Lung microvascular endothelial cell (primary cell): ENCODE results near the gene SHROOM1. TPM values are rescaled to one million over a fixed set of nuclear protein-coding genes. Genes with fewer than 3 reads are reported as not detected.

Source experiments
- DNase-seq, 2 donors: peaks; one replicate each; pipeline versions ENCODE4 v3.0.0 to v3.0.0-alpha.2; 2010; ENCODE audit warnings: low read depth in 2 of 2
- total RNA-seq: library from RNA; depleted of rRNA; stranded (reverse); fragments of >200 nt; gene quantifications from 2 replicates; pipeline ENCODE4 v1.2.1, GENCODE V29; 2014

SHROOM1 gene
- total RNA-seq, 1 donor from 2014 or later: 1.4 TPM

DNA sequence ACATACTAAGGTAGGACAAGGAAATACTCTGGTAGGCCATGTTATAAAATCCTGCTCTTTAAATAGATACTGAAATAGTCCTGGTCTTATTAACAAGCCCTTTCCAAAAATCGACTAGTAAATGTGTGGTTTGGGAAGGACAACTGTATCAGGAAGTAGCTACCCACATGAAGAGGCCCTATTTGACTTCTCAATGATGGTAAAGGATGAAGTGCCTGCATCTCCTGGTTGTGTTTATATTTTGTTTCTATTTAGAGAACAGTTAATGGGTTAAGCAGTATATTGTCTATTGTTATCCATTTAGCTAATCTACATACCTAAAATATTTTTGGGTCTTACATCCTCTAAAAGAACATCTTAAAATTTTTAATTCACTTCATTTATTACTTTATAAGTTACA lies 23.3 kb upstream of the SHROOM1 start:
- DNase-seq: no peak

DNA sequence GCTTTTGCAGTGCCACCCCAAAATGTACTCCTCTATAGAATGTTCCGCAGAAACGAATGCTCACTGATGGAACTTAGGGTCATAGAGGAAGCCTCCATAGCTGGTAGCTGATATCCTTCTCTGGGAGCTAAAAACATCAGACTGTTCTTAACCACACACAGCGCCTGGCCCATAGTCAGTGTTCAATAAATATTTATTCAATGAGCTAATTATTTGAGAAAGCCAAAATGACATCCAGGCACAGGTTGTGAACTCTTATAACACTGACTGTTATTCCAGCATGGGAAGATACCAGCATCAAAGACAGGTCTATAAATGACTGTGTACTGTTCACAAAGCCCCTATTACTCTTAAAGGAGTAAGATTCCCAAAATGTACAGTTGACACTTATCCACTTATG lies 22.9 kb upstream of the SHROOM1 start:
- no peak for DNase-seq

DNA sequence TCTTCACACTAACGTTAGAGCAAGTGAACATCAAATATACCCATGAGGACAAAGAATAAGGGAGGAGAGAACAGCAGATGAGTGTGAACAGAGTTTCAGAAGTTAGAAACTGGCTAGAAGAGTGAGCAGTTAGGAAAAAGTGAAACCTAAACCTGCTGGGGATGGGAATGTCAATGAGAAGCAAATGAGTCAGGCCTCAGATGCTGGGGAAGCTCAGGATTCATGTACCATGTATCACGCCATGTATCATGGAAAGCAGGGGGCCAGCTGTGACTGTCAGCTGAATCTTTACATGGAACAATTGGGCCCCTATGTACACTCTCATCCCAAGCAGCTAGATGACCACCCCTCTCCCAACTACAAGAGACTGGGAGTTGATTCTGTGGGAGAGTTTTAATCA lies 19.6 kb upstream of the SHROOM1 start:
- DNase-seq: no peak

GRCh38 chr5:132849347-132849746 lies 18.9 kb upstream of the SHROOM1 start:
- no peak for DNase-seq

DNA sequence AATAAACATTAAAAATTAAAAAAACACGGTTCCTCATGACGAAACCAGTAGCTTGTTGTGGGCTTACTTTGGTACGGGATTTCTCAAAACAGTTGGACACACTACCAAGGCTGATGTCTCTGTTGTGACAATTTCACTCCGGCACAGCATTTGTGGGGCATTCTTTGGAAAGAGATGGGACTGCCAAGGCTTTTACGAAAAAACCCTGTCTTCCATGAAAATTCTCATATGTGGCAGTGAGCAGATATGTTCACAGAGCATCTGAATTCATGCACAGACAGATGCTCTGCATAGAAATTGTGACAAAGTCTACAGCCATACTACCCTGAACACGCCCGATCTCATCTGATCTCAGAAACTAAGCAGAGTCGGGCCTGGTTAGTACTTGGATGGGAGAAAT lies 17.8 kb upstream of the SHROOM1 start:
- no peak for DNase-seq

GRCh38 chr5:132841305-132841704 lies 10.9 kb upstream of the SHROOM1 start:
- peak in 1 of 2 donors; percentile 8 for DNase-seq

GRCh38 chr5:132840896-132841295 lies 10.4 kb upstream of the SHROOM1 start:
- DNase-seq: no peak

- DNase-seq: no peak
Measured at GRCh38 chr5:132840313-132840712, 9.9 kb upstream of the SHROOM1 start.

DNA sequence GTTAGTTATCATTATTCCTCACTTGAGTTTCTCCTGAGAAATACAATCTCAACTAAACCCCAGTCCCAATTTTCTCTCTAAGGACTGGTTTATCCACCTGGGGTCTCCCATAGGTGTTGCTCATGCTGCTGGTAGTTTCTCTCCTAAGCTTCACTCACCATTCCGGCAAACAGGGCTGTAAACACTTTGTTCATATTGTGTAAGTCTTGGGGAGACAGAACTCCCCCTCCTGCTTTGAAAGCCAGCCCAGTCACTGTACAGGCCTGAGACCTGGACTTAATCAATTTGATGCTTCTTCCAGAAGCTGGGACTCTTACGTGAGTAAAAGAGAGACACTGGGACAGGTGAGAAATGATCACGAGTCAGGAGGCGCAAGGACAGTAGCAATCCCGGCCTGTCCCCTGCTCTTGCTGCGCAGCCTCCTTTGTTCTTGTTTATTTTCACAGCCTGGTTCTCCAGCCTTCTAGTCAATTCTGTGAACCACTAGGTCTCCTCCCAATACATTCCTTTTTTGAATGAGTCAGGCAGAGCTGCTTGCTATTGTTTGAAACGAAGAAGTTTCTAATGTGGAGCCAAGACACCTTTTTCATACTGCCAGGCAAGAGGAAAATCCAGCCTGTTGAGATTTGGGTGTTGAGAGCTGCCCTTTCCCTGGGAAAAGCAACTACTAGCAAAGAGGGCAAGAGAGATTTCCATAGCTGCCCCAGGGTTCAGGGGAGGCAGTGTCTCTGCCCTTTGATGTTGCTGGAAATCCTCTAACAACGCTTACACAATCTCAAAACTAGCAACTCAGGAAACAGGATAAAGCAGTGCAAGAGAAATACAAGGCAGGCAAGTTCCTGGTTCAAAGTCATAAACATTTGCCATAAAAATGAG lies 9.2 kb upstream of the SHROOM1 start:
- peak; percentile 37 to 84 for DNase-seq

GRCh38 chr5:132838516-132839282 lies 8.3 kb upstream of the SHROOM1 start:
- DNase-seq: no peak

DNA sequence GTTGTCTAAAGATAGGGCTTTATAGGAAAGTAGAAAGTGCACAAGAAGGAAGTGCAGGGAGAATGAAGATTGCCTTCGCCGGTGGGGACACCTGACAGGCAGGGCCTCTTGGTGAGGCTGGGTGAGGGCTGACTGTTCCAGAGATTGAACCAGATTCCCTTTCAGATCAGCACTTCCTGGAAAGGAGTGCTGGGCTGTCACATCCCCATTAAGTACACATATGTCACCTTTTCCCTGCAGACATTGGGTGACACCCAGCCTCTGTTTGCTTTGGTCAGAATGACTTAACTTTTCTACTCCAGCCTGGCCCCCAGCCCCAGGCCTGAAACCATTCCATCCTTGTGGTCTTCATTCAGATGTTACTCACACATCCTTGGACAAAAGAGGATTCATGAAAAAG lies 7.4 kb upstream of the SHROOM1 start:
- DNase-seq: no peak

DNA sequence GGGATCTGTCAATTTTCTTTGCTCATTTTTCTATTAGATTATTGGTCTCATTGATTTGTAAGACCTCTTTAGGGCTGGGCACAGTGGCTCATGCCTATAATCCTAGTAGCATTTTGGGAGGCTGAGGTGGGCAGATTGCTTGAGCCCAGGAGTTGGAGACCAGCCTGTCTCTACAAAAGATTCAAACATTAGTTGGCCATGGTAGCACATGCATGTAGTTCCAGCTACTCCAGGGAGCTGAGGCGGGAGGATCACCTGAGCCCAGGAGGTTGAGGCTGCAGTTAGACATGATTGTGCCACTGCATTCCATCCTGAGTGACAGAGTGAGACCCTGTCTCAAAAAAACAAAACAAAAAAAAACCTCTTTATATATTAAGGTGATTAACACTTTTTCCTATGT lies 6.4 kb upstream of the SHROOM1 start:
- DNase-seq: no peak

DNA sequence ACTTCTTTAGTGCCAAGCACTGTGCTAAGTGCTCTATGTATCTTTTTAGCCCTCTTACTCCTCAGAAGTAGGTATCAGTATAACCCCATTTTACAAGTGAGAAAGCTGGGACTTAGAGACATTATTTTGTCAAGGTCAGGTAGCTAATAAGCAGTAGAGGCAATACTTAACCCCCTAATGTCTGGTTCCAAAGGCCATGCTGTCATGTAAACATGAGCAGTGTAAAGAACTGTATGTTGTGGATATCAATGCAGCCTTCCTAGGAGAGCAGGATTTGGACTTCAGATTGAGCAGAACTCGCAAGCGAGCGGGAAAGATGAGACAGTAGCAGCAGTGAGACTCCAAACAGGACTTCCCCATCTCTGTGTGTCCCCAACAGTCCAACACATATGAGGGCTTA lies 3.6 kb upstream of the SHROOM1 start:
- no peak for DNase-seq

DNA sequence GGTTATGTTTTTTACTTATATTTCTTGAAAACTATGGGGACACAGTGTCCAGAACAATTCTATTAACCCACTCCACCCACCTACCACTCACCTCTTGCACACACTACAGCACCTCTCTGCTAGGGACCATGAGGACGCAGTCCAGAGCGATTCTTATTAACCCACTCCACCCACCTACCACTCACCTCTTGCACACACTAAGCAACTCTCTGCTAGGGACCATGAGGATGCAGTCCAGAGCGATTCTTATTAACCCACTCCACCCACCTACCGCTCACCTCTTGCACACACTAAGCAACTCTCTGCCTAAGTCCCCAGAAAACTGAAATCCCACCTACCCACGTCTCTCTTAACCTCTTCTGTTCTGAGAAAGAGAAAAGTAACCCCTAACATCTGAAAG lies 2.2 kb upstream of the SHROOM1 start:
- no peak for DNase-seq

DNA sequence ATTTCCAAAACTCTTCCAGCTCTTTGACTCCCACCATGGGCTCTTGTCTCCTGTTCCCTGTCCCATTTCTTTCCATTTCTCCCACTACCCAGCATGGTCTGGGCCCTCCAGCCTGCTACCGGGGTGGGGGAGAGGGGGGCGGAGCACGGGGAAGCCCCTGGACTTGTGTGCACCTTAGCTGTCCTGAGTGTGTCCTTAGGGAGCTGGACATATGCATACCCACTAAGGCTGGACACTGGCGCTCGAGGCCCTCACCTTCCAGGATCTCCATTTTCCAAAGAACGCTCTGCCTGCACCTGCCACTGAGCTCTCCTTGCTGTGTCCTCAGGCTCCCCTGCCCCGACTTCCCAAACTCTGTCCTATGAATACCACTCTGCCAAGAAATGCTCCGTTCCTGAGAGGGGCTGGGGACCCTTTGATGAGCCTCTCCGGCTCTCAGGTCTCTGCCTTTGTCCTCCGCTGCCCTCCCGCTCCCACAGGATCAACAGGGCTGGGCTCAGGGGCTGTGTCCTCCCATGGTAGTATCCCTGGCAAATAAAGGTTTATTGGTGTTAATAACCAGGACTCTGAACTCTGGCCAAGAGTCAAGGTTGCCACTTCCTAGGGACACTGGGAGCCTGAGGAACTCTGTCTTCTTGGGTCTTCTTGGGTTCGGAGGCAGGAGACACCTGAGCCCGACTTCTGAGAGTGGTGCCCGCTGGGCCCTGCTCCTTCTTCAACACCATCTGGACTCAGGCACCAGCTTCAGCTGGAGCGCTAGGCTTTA lies 831 bp upstream of the SHROOM1 start:
- no peak for DNase-seq

GRCh38 chr5:132829742-132830435 lies 558 bp downstream of the SHROOM1 start:
- DNase-seq: peak; percentile 75 to 79

DNA sequence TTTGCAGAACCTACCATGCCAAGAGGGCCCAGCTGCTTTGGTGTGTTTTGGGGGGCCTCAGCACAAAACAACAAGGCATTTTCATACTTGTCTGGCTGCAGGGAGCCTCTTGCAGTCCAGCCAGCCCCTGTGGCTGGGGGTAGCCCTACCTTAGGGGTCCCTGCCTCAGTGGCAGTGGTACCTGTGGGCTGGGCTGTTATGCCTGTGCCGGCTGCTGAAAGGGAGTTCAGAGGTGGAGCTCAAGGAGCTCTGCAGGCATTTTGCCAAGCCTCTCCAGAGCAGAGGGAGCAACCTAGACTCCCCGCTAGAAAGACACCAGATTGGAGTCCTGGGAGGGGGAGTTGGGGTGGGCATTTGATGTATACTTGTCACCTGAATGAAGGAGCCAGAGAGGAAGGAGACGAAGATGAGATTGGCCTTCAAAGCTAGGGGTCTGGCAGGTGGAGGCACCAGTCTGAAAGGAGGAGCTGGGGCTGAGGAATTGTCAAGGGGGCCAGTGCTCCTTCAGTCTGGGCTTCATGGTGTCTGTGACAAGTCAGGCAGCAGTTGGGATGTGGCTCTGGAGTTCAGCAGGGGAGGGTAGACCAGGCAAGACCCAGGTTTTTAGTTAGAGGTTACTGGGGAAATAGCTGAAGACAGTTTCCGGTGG lies 1.5 kb downstream of the SHROOM1 start:
- no peak for DNase-seq

DNA sequence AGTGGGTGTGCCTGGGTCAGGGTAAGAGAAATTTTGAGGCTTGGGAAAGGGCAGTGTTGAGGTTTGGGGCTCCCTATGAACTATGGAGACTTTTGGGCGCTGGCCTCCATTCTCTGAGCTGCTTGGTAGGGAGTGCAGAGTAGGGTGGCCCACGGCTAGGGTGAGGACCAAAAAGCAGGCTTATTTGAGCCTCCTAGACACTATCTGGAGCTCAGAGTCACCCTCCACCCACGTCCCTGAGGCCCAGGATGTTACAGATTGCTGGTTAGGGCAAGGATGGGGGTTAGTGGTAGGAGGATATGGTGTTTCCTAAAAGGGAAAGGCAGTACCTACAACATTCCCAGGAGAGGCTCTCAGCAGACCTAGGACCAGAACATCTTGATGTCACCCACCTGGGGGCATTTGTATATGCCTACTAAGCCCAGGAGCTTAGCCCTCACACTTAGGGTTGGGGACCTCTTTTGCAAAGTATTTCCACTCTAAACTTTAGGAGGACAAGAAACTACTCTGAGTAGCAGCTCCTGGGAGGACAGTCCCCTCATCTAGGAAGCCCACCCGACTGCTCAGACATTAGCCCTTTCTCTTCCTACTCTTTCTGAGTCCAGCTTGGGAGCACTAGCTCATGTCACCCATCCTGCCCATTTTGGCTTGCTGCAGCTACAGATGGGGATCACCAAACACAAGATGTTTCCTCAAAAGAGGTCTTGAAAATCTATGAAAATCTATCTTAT lies 2.3 kb downstream of the SHROOM1 start:
- DNase-seq: no peak

DNA sequence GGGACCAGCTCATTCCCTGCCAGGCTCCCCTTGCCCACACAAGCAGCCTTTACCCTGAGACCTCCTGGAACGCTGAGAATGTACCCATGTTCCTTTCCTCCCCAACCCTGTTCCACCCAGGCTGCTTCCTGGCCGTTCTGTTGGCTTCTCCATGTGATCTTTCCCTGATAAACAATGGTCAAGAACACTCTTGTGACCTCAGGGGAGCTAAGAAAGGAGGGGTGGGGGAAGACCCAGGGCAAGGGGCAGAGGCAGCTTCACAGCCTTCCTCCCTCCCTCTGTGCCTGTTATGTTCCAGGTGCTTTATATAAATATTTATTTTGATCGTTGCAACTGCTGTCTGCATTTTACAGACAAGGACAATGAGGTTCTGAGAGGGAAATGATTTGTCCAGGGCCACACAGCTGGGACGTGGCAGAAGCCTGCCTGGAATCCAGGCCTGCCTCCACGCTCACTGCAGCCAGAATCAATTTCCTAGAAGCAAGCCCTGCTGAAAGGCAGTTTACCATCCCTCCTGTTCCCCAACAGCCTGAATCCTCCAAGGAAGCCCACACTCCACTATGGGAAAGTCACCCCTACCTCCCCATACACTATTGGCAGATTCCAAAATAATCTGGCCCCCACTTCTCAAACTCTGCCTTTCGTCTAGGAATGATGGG lies 3.9 kb downstream of the SHROOM1 start:
- DNase-seq: peak in 1 of 2 donors; percentile 42
